NCI-H82 treated with DMSO at 0.1 percent for 48 hours (cell line): ENCODE data around the gene DNAJC1.

Experiments
- DNase-seq: peaks from one replicate; lab custom pipeline; 2025; ENCODE audit not compliant: unreplicated experiment; lab: John Stamatoyannopoulos, UW

Gene DNAJC1

GRCh38 chr10:21764466-21765189, 238.9 kb downstream of the DNAJC1 start:
- DNase-seq, result no peak

- DNase-seq, result no peak
Observed at GRCh38 chr10:21760332-21760731, 243.2 kb downstream of the DNAJC1 start.

- DNase-seq, result no peak
Observed at GRCh38 chr10:21759232-21759631, 244.3 kb downstream of the DNAJC1 start.

GRCh38 chr10:21758696-21759095, 244.8 kb downstream of the DNAJC1 start:
- no peak for DNase-seq

- DNase-seq, result no peak
Observed at GRCh38 chr10:21758239-21758638, 245.3 kb downstream of the DNAJC1 start.

GRCh38 chr10:21757185-21757901, 246.2 kb downstream of the DNAJC1 start:
- DNase-seq, result no peak

- no peak for DNase-seq
Observed at GRCh38 chr10:21756707-21757106, 246.8 kb downstream of the DNAJC1 start.

- no peak for DNase-seq
Observed at GRCh38 chr10:21754410-21755011, 249.0 kb downstream of the DNAJC1 start.

GRCh38 chr10:21753497-21754270, 249.8 kb downstream of the DNAJC1 start:
- DNase-seq, result no peak

- DNase-seq, result no peak
Observed at GRCh38 chr10:21751341-21752310, 251.9 kb downstream of the DNAJC1 start.

GRCh38 chr10:21750424-21750823, 253.1 kb downstream of the DNAJC1 start:
- DNase-seq, result no peak

GRCh38 chr10:21749788-21750187, 253.7 kb downstream of the DNAJC1 start:
- DNase-seq, result no peak

GRCh38 chr10:21747809-21748208, 255.7 kb downstream of the DNAJC1 start:
- no peak for DNase-seq

GRCh38 chr10:21746118-21746517, 257.4 kb downstream of the DNAJC1 start:
- DNase-seq, result no peak

GRCh38 chr10:21744223-21744622, 259.3 kb downstream of the DNAJC1 start:
- DNase-seq, result no peak

GRCh38 chr10:21742740-21743412, 260.7 kb downstream of the DNAJC1 start:
- DNase-seq, result no peak

- DNase-seq, result no peak
Observed at GRCh38 chr10:21740989-21741388, 262.5 kb downstream of the DNAJC1 start.

GRCh38 chr10:21737106-21737505, 266.4 kb downstream of the DNAJC1 start:
- DNase-seq, result no peak

- no peak for DNase-seq
Observed at GRCh38 chr10:21733710-21734109, 269.8 kb downstream of the DNAJC1 start.
